T-helper 17 cell (primary cell): ENCODE measurements around the gene SCAMP1. TPM values are rescaled to one million over a fixed set of nuclear protein-coding genes. Genes with fewer than 3 reads are reported as not detected.

Source experiments
- ATAC-seq: fragments of 150-1000 bp; cut with Tn5 transposase; 2 replicates; pipeline ENCODE4 v1.10.0; 2021; ENCODE audit warnings: mild to moderate bottlenecking, moderate library complexity
- DNase-seq, 3 donors: peaks; one replicate each; pipeline versions ENCODE4 v3.0.0 to v3.0.0-alpha.2; 2020 to 2021
- H3K9me3 ChIP-seq: one replicate; pipeline ENCODE4 v1.7.0; 2013; ENCODE audit warnings: low read length, mild to moderate bottlenecking; ENCODE audit not compliant: control insufficient read depth, poor library complexity, severe bottlenecking
- H3K27ac Mint-ChIP-seq: one replicate; pipeline ENCODE4 v1.8.0; 2022; ENCODE audit warnings: mild to moderate bottlenecking, moderate library complexity, mixed read lengths
- H3K27me3 Mint-ChIP-seq: one replicate; pipeline ENCODE4 v1.8.0; 2022; ENCODE audit warnings: mixed read lengths
- H3K36me3 Mint-ChIP-seq: one replicate; pipeline ENCODE4 v1.8.0; 2022; ENCODE audit warnings: low read depth, mixed read lengths
- H3K4me1 Mint-ChIP-seq: one replicate; pipeline ENCODE4 v1.8.0; 2022; ENCODE audit warnings: mild to moderate bottlenecking, mixed read lengths
- H3K4me3 Mint-ChIP-seq: one replicate; pipeline ENCODE4 v1.8.0; 2022; ENCODE audit warnings: mild to moderate bottlenecking, moderate library complexity, mixed read lengths
- total RNA-seq, 4 donors: library from RNA in 2 of 4; stranded (reverse) in 2 of 4; gene quantifications; one replicate each; pipeline ENCODE4 v1.2.3 and lab custom pipeline; 2022 to 2026

SCAMP1 gene
- total RNA-seq, 2 donors from 2014 or later = 24.7 to 25.4 TPM

GRCh38 chr5:78508186-78508765 is 147.9 kb downstream of the SCAMP1 start:
- no peak overlapping the region for H3K4me3 Mint-ChIP-seq
- no peak for ATAC-seq
- no peaks in the 10 kb centered on the region for H3K36me3 Mint-ChIP-seq
- H3K4me1 Mint-ChIP-seq = peaks cover 10% of the 10 kb centered on the region
- H3K27me3 Mint-ChIP-seq = peaks cover 64% of the 10 kb centered on the region
- no peak for DNase-seq
- no peak overlapping the region for H3K27ac Mint-ChIP-seq
- no peaks in the 10 kb centered on the region for H3K9me3 ChIP-seq

DNA sequence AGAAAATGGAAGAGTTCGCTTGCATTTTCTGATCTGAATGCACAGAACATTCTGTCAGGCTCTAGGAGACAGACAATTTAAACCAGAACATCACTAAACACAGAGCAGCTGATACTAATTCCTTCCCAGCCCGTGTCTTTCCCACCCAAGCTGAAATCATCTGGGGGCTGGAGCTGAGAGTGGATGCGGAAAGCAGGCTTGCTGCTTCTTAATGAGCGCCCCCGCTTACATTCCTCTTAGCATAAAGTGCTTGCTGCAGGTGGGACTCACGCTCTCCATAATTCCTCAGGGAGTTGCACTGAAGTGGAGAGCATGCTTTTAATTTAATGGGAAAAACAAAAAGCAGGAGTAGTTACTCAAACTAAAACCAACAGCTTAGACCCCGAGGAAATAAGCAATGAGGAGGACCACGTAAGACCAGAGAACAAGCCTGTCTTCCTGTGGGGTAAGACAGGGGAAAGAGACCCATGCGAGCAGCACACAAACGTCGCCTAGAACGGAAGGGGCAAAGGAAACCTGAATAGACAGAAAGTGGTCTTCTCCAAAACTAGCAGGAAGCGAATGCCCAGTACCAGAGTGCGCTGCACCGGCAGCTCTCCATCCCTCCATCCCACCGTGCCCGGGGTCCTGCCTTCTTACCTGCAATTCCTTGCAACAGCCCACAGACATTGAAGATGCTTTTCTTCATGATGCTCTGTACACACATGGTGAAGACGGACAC is 148.9 kb downstream of the SCAMP1 start:
- Mint-ChIP-seq H3K4me3 (peak overlapping the region; percentile 85), H3K36me3 (no peaks in the 10 kb centered on the region), H3K27ac (no peak overlapping the region), H3K27me3 (peaks cover 65% of the 10 kb centered on the region), H3K4me1 (peaks cover 10% of the 10 kb centered on the region)
- peak; percentile 20 for ATAC-seq
- H3K9me3 ChIP-seq = no peaks in the 10 kb centered on the region
- DNase-seq = no peak

GRCh38 chr5:78509884-78510769 is 149.7 kb downstream of the SCAMP1 start:
- H3K4me3 Mint-ChIP-seq = peak overlapping the region; percentile 85
- H3K27ac Mint-ChIP-seq = no peak overlapping the region
- peaks cover 65% of the 10 kb centered on the region for H3K27me3 Mint-ChIP-seq
- peak in 1 of 3 donors; percentile 15 for DNase-seq
- peaks cover 4% of the 10 kb centered on the region for H3K36me3 Mint-ChIP-seq
- no peaks in the 10 kb centered on the region for H3K9me3 ChIP-seq
- peak; percentile 68 for ATAC-seq
- peaks cover 10% of the 10 kb centered on the region for H3K4me1 Mint-ChIP-seq

GRCh38 chr5:78511121-78511906 is 150.9 kb downstream of the SCAMP1 start:
- H3K9me3 ChIP-seq = no peaks in the 10 kb centered on the region
- Mint-ChIP-seq H3K4me3 (no peak overlapping the region), H3K27ac (no peak overlapping the region), H3K27me3 (peaks cover 68% of the 10 kb centered on the region), H3K36me3 (peaks cover 6% of the 10 kb centered on the region), H3K4me1 (peaks cover 10% of the 10 kb centered on the region)
- DNase-seq (no peak), ATAC-seq (no peak)

- ATAC-seq (no peak), DNase-seq (no peak)
- Mint-ChIP-seq H3K27me3 (peaks cover 68% of the 10 kb centered on the region), H3K27ac (no peak overlapping the region), H3K4me1 (peaks cover 10% of the 10 kb centered on the region), H3K36me3 (peaks cover 9% of the 10 kb centered on the region), H3K4me3 (no peak overlapping the region)
- no peaks in the 10 kb centered on the region for H3K9me3 ChIP-seq
These were observed 152.0 kb downstream of the SCAMP1 start for GRCh38 chr5:78512435-78512834.

DNA sequence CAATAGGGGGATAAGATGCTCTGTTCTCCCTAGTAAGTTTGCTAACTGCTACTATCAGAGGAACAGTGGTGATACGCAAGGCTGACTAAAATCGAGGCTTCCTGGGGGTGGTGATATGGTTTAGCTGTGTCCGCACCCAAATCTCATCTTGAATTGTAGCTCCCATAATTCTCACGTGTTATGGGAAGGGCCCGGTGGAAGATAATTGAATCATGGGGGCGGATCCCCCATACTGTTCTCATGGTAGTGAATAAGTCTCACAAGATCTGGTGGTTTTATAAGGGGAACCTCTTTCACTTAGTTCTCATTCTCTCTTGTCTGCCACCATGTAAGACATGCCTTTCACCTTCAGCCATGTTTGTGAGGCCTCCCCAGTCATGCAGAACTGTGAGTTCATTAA is 153.0 kb downstream of the SCAMP1 start:
- H3K36me3 Mint-ChIP-seq = peaks cover 9% of the 10 kb centered on the region
- H3K27me3 Mint-ChIP-seq = peaks cover 66% of the 10 kb centered on the region
- peaks cover 10% of the 10 kb centered on the region for H3K4me1 Mint-ChIP-seq
- DNase-seq = no peak
- H3K9me3 ChIP-seq = no peaks in the 10 kb centered on the region
- ATAC-seq = no peak
- no peak overlapping the region for H3K27ac Mint-ChIP-seq
- H3K4me3 Mint-ChIP-seq = no peak overlapping the region

DNA sequence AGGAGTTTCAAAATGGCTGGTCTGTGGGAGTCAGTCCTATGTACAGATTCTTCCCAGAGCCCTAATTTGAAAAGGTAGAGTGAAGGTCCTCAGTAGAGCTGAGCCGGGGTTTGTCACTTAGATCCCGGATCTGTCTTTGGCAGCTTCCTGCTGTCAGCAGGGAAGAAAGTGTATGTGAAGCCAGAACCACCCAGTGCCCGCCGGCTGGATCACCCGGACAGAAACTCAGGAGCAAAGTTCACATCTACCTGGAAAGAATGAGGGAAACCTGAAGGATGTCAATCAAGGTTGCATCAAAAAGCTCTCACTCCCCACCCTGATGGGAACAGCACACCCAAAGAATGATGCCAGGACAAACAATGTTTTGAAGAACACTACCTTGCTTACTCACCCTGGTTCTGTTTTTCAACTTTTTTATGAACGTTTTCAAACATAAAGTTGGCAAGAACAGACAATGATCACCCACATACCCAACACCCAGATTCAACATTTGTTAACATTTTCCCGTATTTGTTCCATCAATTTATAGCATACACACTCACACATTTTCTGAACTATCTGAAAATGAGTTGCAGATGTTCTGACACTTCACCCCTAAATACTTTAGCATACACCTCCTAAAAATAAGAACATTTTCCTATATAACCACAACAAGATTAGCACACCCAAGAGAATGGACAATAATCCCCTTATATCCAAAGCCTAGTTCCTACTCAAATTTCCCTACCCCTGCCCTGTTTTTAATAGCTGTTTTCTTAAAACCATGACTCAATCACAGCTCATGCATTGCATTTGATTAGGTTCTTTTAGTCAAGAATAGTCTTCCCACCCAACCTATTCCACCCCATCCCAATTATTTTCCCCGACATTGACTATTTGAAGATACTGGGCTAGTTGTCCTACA is 154.3 kb downstream of the SCAMP1 start:
- H3K4me1 Mint-ChIP-seq = peaks cover 5% of the 10 kb centered on the region
- H3K9me3 ChIP-seq = no peaks in the 10 kb centered on the region
- no peak overlapping the region for H3K4me3 Mint-ChIP-seq
- ATAC-seq (no peak), DNase-seq (no peak)
- H3K36me3 Mint-ChIP-seq = peaks cover 9% of the 10 kb centered on the region
- H3K27ac Mint-ChIP-seq = no peak overlapping the region
- peaks cover 66% of the 10 kb centered on the region for H3K27me3 Mint-ChIP-seq

- ATAC-seq = no peak
- no peak for DNase-seq
- Mint-ChIP-seq H3K36me3 (peaks cover 9% of the 10 kb centered on the region), H3K27ac (no peak overlapping the region), H3K27me3 (peaks cover 74% of the 10 kb centered on the region), H3K4me1 (no peaks in the 10 kb centered on the region), H3K4me3 (no peak overlapping the region)
- no peaks in the 10 kb centered on the region for H3K9me3 ChIP-seq
These were observed 155.3 kb downstream of the SCAMP1 start for GRCh38 chr5:78515670-78516069.

DNA sequence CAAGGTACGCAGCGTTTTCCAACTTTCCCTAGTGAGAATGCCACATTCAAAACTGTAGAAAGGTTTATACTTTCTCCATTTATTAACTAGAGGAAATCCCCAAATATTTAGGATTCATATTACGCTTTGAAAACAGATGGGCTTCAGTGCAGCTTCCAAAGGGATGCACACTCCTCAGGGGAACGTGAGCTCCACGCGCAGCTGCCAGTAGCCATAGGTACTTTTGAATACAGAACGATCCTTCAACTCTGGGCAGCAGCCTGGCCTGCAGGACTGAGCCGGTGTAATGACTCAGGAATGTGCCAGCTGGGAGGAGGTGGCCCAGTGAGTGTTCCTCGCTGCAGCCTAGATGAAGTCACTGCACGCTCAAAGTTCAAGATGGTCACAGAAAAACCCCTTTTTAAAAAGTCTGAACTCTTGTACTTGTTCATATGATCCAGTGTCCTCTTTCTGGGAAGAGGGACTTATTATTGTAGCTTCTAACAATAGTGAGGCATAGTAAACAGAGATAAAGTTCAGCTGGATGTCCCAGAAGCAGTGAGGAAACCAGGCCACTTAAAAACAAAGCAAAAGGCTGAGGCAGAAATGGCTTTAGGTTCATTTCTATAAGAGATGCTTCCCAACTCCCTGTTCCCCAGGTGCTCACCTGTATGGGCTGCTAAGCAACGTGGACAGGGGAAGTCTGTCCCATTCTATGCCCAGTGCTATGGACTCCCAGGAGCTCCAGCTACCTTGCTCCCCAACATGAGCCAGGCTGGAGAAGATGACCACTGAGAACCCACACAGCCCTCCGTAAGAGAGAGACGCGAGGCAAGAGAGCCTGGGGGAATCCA is 158.2 kb downstream of the SCAMP1 start:
- Mint-ChIP-seq H3K36me3 (peaks cover 9% of the 10 kb centered on the region), H3K4me1 (no peaks in the 10 kb centered on the region), H3K27ac (no peak overlapping the region), H3K4me3 (no peak overlapping the region), H3K27me3 (peaks cover 81% of the 10 kb centered on the region)
- DNase-seq (no peak), ATAC-seq (no peak)
- H3K9me3 ChIP-seq = no peaks in the 10 kb centered on the region

DNA sequence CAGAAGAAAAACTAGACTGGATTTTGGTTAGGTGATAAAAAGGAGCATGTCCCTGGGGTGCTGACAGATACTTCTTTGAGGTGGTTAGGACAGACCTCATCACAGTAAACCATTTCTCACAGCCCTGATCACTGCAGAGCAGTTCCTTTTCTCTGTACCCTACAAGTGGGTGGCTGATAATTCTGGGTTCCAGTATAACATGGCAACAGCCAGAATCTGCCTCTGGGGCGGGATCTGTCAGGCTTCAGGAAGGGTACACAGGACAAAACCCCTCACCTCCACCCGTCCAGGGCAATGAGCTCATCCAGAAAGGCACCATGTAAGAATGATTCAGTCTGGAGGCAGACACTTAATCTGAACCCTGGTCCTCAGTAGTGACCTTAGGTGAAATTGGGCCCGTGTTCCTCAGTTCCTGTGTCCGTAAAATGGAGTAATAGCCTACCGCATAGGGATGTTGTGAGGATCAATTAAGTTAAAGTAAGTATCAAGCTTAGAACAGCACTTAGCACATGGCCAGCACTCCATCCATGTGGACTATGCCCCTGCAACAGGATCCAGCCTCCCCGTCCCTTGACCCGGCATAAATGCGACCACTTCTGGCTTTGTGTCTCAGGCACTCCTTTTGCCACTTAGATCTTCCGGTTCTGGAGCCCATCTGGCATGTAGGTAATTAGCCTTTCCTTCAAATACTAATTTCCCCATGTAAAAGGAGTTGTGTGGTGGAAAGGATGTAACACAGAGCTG is 159.0 kb downstream of the SCAMP1 start:
- DNase-seq (no peak), ATAC-seq (no peak)
- H3K36me3 Mint-ChIP-seq = peaks cover 9% of the 10 kb centered on the region
- no peaks in the 10 kb centered on the region for H3K9me3 ChIP-seq
- H3K4me1 Mint-ChIP-seq = no peaks in the 10 kb centered on the region
- H3K27ac Mint-ChIP-seq = no peak overlapping the region
- peaks cover 76% of the 10 kb centered on the region for H3K27me3 Mint-ChIP-seq
- H3K4me3 Mint-ChIP-seq = no peak overlapping the region

DNA sequence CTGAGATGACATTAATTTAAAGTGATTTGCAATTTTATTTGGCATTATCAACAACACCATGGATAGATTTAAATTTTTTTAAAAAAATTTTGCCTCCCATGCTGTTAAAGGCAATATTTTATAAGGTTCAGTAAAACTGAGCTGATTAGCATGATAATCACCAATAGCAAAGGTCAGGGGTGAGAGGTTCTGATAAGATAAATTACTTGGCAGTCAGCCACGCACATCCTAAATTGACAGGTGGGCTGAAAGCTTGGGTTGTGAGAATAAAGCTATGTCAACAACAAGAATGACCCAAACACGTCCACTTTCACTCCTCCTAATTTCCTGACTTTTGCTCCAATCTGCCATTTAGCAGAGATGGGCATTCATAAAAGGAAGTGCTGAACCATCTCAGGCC is 161.0 kb downstream of the SCAMP1 start:
- ATAC-seq = no peak
- H3K27me3 Mint-ChIP-seq = peaks cover 72% of the 10 kb centered on the region

More for the DNA sequence above, 161.0 kb downstream of the SCAMP1 start:
- Mint-ChIP-seq H3K36me3 (peaks cover 3% of the 10 kb centered on the region), H3K27ac (no peak overlapping the region), H3K4me1 (peaks cover 5% of the 10 kb centered on the region), H3K4me3 (no peak overlapping the region)
- no peaks in the 10 kb centered on the region for H3K9me3 ChIP-seq
- no peak for DNase-seq
